ENCODE measurements around the gene DUSP8. TPM values are rescaled to one million over a fixed set of nuclear protein-coding genes. Genes with fewer than 3 reads are reported as not detected.

The DUSP8 gene
- total RNA-seq, 1 experiment from 2014 or later = 4.4 TPM

- Histone ChIP-seq H3K9me3 (ENCODE audit: control insufficient read depth, low read depth, low read length) (no peaks in the 10 kb centered on the region), H3K79me2 (ENCODE audit: insufficient read depth, low read length) (no peaks in the 10 kb centered on the region), H3K14ac (ENCODE audit: insufficient read depth, low read length) (no peak overlapping the region), H2BK15ac (ENCODE audit: low read depth, low read length) (no peak overlapping the region), H2BK12ac (ENCODE audit: insufficient read length, low read depth, low read length) (no peak overlapping the region), H3K79me1 (ENCODE audit: insufficient read depth, low read depth, low read length, poor library complexity, severe bottlenecking) (no peaks in the 10 kb centered on the region), H4K5ac (ENCODE audit: insufficient read length, low read depth, low read length) (no peak overlapping the region), H3T11ph (ENCODE audit: low read length) (no peak overlapping the region), H3K56ac (ENCODE audit: insufficient read length, low read depth, low read length) (no peak overlapping the region), H2AFZ (ENCODE audit: low read length) (no peak overlapping the region), H3K4me1 (ENCODE audit: insufficient read depth, low read length) (no peaks in the 10 kb centered on the region), H4K20me1 (ENCODE audit: control insufficient read depth, insufficient read depth, insufficient read length) (no peaks in the 10 kb centered on the region), H4K8ac (replicated peaks; ENCODE audit: insufficient read length, low read depth, low read length) (no peak overlapping the region), H3K27me3 (ENCODE audit: insufficient read depth, low read length) (no peaks in the 10 kb centered on the region), H3K27ac (ENCODE audit: insufficient read length, low read depth, low read length) (no peak overlapping the region), H2AK5ac (ENCODE audit: insufficient read length, low read length) (no peak overlapping the region), H3K23ac (ENCODE audit: insufficient read length, low read depth, low read length) (no peak overlapping the region), H3K4me2 (ENCODE audit: insufficient read depth, insufficient read length, low read length) (no peak overlapping the region), H3K18ac (ENCODE audit: insufficient read length, low read depth, low read length) (no peak overlapping the region), H2BK20ac (ENCODE audit: low read depth, low read length, poor library complexity, severe bottlenecking) (no peak overlapping the region), H4K91ac (ENCODE audit: insufficient read length, low read depth, low read length) (no peak overlapping the region), H3K4ac (ENCODE audit: low read depth, low read length) (no peak overlapping the region), H3K9ac (ENCODE audit: extremely low read depth, insufficient read length, low read length) (no peak overlapping the region), H3K23me2 (ENCODE audit: insufficient read length, low read depth, low read length, poor library complexity, severe bottlenecking) (no peaks in the 10 kb centered on the region), H2BK5ac (ENCODE audit: insufficient read length, low read length) (no peak overlapping the region), H2BK120ac (ENCODE audit: low read depth, low read length, poor library complexity, severe bottlenecking) (no peak overlapping the region)
- peaks cover 4 to 8% (median 4%) of the 10 kb centered on the region in 3 experiments; a peak in 6 of 7 replicates for H3K36me3 Mint-ChIP-seq (ENCODE audit: insufficient read depth in 1 of 3, low read depth in 3 of 3)
- no CpG with 5 or more reads among the region's 11 CpGs for WGBS (ENCODE audit: extremely low coverage, insufficient read length, low lambda C conversion rate)
- H3K27me3 Mint-ChIP-seq (ENCODE audit: low read depth) = peaks cover 43% of the 10 kb centered on the region
- H3K9me3 Mint-ChIP-seq = peaks cover 13 to 19% of the 10 kb centered on the region in 2 experiments
- no peak overlapping the region for H3K27ac Mint-ChIP-seq
- TF ChIP-seq CTCF (conservative IDR thresholded peaks at IDR 0.05) = no peak
- H3K4me3 Mint-ChIP-seq = no peak overlapping the region
- H3K4me1 Mint-ChIP-seq = peaks cover 15 to 22% of the 10 kb centered on the region in 2 experiments
- DNase-seq = no peak
These were observed 32.1 kb upstream of the DUSP8 start for GRCh38 chr11:1604181-1604580.
